ENCODE measurements around the gene LPP. TPM values are rescaled to one million over a fixed set of nuclear protein-coding genes. Genes with fewer than 3 reads are reported as not detected.

Gene LPP
- total and polyA plus RNA-seq, 2 donors (not counting 1 experiment from before 2014, with no cell fraction given) = 7.6 to 81.7 TPM

GRCh38 chr3:188362405-188362831, 208.5 kb downstream of the LPP start:
- H3K79me2 ChIP-seq (ENCODE audit: control insufficient read depth, insufficient read depth, low read length) = peaks cover 9% of the 10 kb centered on the region
- H4K20me1 ChIP-seq (ENCODE audit: control insufficient read depth, insufficient read depth, low read length, poor library complexity, severe bottlenecking) = no peaks in the 10 kb centered on the region
- H3K4me2 ChIP-seq (replicated peaks; ENCODE audit: low read depth, low read length, poor library complexity, severe bottlenecking) = peak overlapping the region; percentile 24
- ATAC-seq (ENCODE audit: low read depth) = peak; percentile 44
- Mint-ChIP-seq H3K4me3 (peak overlapping the region; percentile 55), H3K27me3 (no peaks in the 10 kb centered on the region), H3K4me1 (peaks cover 78% of the 10 kb centered on the region), H3K27ac (peak overlapping the region; percentile 77), H3K9me3 (ENCODE audit: insufficient read depth) (no peaks in the 10 kb centered on the region)
- no peaks in the 10 kb centered on the region for H3K9me3 ChIP-seq (ENCODE audit: control extremely low read depth in 1 of 3, control insufficient read depth in 2 of 3, insufficient read depth in 1 of 3, low read length in 2 of 3)
- DNase-seq = no peak
- no peaks in the 10 kb centered on the region for H3K36me3 ChIP-seq (replicated peaks in 1 of 2; ENCODE audit: control extremely low read depth in 1 of 2, control insufficient read depth in 1 of 2, extremely low read depth in 1 of 2, insufficient read depth in 2 of 2, low read length in 1 of 2)
- ChIA-PET CTCF (interaction anchor here (1.2 to 1.8 kb wide), 4 partner anchors 18 to 623 kb away, joined by 4 to 7 read pairs (median 4); no protein-coding TSS in a partner anchor), POLR2A (interaction anchor here (0.7 kb wide), 2 partner anchors 18 to 44 kb away, joined by 3 read pairs; no protein-coding TSS in a partner anchor)
- no peak overlapping the region for H3K9ac ChIP-seq (ENCODE audit: low read length)
- H3K27me3 ChIP-seq (replicated peaks in 1 of 4; ENCODE audit: control extremely low read depth in 1 of 4, control insufficient read depth in 3 of 4, insufficient read depth in 4 of 4, low read length in 3 of 4) = no peaks in the 10 kb centered on the region
- H3K27ac ChIP-seq (ENCODE audit: low read length in 2 of 2) = no peak overlapping the region
- H2AFZ ChIP-seq (ENCODE audit: insufficient read depth, low read depth, low read length, poor library complexity, severe bottlenecking) = no peak overlapping the region
- intact Hi-C loops (cut with micrococcal nuclease) = loop anchor here (5.0 kb wide), 1 partner anchor 620 kb away; no protein-coding TSS in a partner anchor
- TF ChIP-seq CTCF (IDR thresholded peaks at IDR 0.05) (no peak), EZH2 (IDR thresholded peaks at IDR 0.05; ENCODE audit: borderline replicate concordance, insufficient read depth, low read depth, low read length, poor library complexity, severe bottlenecking) (no peak)
- H3K4me3 ChIP-seq (ENCODE audit: control extremely low read depth in 1 of 5, extremely low read depth in 1 of 5, insufficient read depth in 1 of 5, low read depth in 2 of 5, low read length in 4 of 5) = no peak overlapping the region
- WGBS (ENCODE audit: insufficient coverage) = 75% methylated on average over 4 of the region's 10 CpGs
- peaks cover 43 to 63% of the 10 kb centered on the region in 2 donors for H3K4me1 ChIP-seq (ENCODE audit: control insufficient read depth in 2 of 2, insufficient read depth in 2 of 2, low read length in 2 of 2)

- no peak overlapping the region for H3K4me2 ChIP-seq (replicated peaks; ENCODE audit: low read depth, low read length, poor library complexity, severe bottlenecking)
- intact Hi-C loops (cut with micrococcal nuclease) = no loop called here
- no peak overlapping the region for H3K4me3 Mint-ChIP-seq
- POLR2A ChIA-PET = interaction anchor here (0.6 kb wide), 1 partner anchor 179 kb away, joined by 5 read pairs; no protein-coding TSS in a partner anchor
- no peaks in the 10 kb centered on the region for H3K27me3 ChIP-seq (replicated peaks in 1 of 4; ENCODE audit: control extremely low read depth in 1 of 4, control insufficient read depth in 3 of 4, insufficient read depth in 4 of 4, low read length in 3 of 4)
- H3K27ac ChIP-seq (ENCODE audit: low read length in 2 of 2) = no peak overlapping the region
- H3K27ac Mint-ChIP-seq = no peak overlapping the region
- peaks cover 75% of the 10 kb centered on the region for H3K4me1 Mint-ChIP-seq
- 93% methylated on average over 4 of the region's 5 CpGs for WGBS (ENCODE audit: insufficient coverage)
- no peak for DNase-seq
- no peaks in the 10 kb centered on the region for H3K9me3 ChIP-seq (ENCODE audit: control extremely low read depth in 1 of 3, control insufficient read depth in 2 of 3, insufficient read depth in 1 of 3, low read length in 2 of 3)
- H3K9ac ChIP-seq (ENCODE audit: low read length) = no peak overlapping the region
- H3K36me3 ChIP-seq (replicated peaks in 1 of 2; ENCODE audit: control extremely low read depth in 1 of 2, control insufficient read depth in 1 of 2, extremely low read depth in 1 of 2, insufficient read depth in 2 of 2, low read length in 1 of 2) = no peaks in the 10 kb centered on the region
- no peaks in the 10 kb centered on the region for H3K27me3 Mint-ChIP-seq
- no peaks in the 10 kb centered on the region for H3K9me3 Mint-ChIP-seq (ENCODE audit: insufficient read depth)
- H3K4me3 ChIP-seq (ENCODE audit: control extremely low read depth in 1 of 5, extremely low read depth in 1 of 5, insufficient read depth in 1 of 5, low read depth in 2 of 5, low read length in 4 of 5) = no peak overlapping the region
- no peaks in the 10 kb centered on the region for H4K20me1 ChIP-seq (ENCODE audit: control insufficient read depth, insufficient read depth, low read length, poor library complexity, severe bottlenecking)
- peaks cover 30 to 39% of the 10 kb centered on the region in 2 donors for H3K4me1 ChIP-seq (ENCODE audit: control insufficient read depth in 2 of 2, insufficient read depth in 2 of 2, low read length in 2 of 2)
- TF ChIP-seq EZH2 (IDR thresholded peaks at IDR 0.05; ENCODE audit: borderline replicate concordance, insufficient read depth, low read depth, low read length, poor library complexity, severe bottlenecking) (no peak), CTCF (IDR thresholded peaks at IDR 0.05) (no peak)
- no peak overlapping the region for H2AFZ ChIP-seq (ENCODE audit: insufficient read depth, low read depth, low read length, poor library complexity, severe bottlenecking)
- H3K79me2 ChIP-seq (ENCODE audit: control insufficient read depth, insufficient read depth, low read length) = peaks cover 9% of the 10 kb centered on the region
- CTCF ChIA-PET = interaction anchor here (0.6 to 1.5 kb wide), 2 partner anchors 167 to 617 kb away, joined by 3 read pairs; no protein-coding TSS in a partner anchor
- ATAC-seq (ENCODE audit: low read depth) = no peak
Observed at GRCh38 chr3:188365184-188365583, 211.2 kb downstream of the LPP start.
